HG03460 (cell line): ENCODE measurements around the gene TCF7L2.
A peak's percentile ranks its signal among the peaks of the same experiment; 100 is the strongest.

Experiments
- ATAC-seq: cut with Tn5 transposase; IDR thresholded peaks from one replicate; pipeline ENCODE4 v1.9.1; 2021; ENCODE audit not compliant: unreplicated experiment

Gene TCF7L2

GRCh38 chr10:112949875-112950507, at the start of gene TCF7L2:
Gene TCF7L2 (plus strand): TSS chr10:112950247. CDS start chr10:112950757, 510 bp downstream.
- ATAC-seq: peak; percentile 55

GRCh38 chr10:112902730-112903129, 47.3 kb upstream of the TCF7L2 start:
- no peak for ATAC-seq

GRCh38 chr10:112904000-112904399, 46.0 kb upstream of the TCF7L2 start:
- ATAC-seq: no peak

- no peak for ATAC-seq
Measured at GRCh38 chr10:112906945-112907344, 43.1 kb upstream of the TCF7L2 start.

GRCh38 chr10:112907893-112908292, 42.2 kb upstream of the TCF7L2 start:
- ATAC-seq: no peak

GRCh38 chr10:112911206-112911605, 38.8 kb upstream of the TCF7L2 start:
- no peak for ATAC-seq

GRCh38 chr10:112912410-112912928, 37.6 kb upstream of the TCF7L2 start:
- no peak for ATAC-seq

- ATAC-seq: no peak
Measured at GRCh38 chr10:112913255-112913654, 36.8 kb upstream of the TCF7L2 start.

GRCh38 chr10:112913661-112914287, 36.3 kb upstream of the TCF7L2 start:
- ATAC-seq: no peak

GRCh38 chr10:112914288-112914952, 35.6 kb upstream of the TCF7L2 start:
- no peak for ATAC-seq

- peak; percentile 68 for ATAC-seq
Measured at GRCh38 chr10:112915590-112916572, 34.2 kb upstream of the TCF7L2 start.

- no peak for ATAC-seq
Measured at GRCh38 chr10:112917681-112918080, 32.4 kb upstream of the TCF7L2 start.

GRCh38 chr10:112918771-112919170, 31.3 kb upstream of the TCF7L2 start:
- no peak for ATAC-seq

GRCh38 chr10:112919721-112920120, 30.3 kb upstream of the TCF7L2 start:
- ATAC-seq: no peak

GRCh38 chr10:112926906-112927688, 22.9 kb upstream of the TCF7L2 start:
- ATAC-seq: no peak

GRCh38 chr10:112927980-112928379, 22.1 kb upstream of the TCF7L2 start:
- no peak for ATAC-seq

GRCh38 chr10:112932658-112933057, 17.4 kb upstream of the TCF7L2 start:
- ATAC-seq: no peak

- ATAC-seq: no peak
Measured at GRCh38 chr10:112934193-112934592, 15.9 kb upstream of the TCF7L2 start.

GRCh38 chr10:112938808-112939482, 11.1 kb upstream of the TCF7L2 start:
- no peak for ATAC-seq
